SK-N-SH treated with all-trans-retinoic acid at 6 μM for 48 hours (cell line): ENCODE measurements around the gene ARID1A.

ENCODE experiments used
- ARNTL ChIP-seq: fragments of 450-650 bp; formaldehyde crosslinking; IDR thresholded peaks from 2 replicates; pipeline ENCODE4 v1.5.0; 2020; ENCODE audit warnings: low read depth, mild to moderate bottlenecking, moderate library complexity, borderline replicate concordance
- BACH2 ChIP-seq: fragments of 250-450 bp; sonication (Bioruptor Pico); IDR thresholded peaks from 2 replicates; pipeline ENCODE4 v1.9.0; 2021; ENCODE audit warnings: mild to moderate bottlenecking, borderline replicate concordance
- CSRNP3 ChIP-seq: fragments of 250-450 bp; sonication (Bioruptor Pico); IDR thresholded peaks from 2 replicates; pipeline ENCODE4 v1.5.1; 2021; ENCODE audit warnings: mild to moderate bottlenecking, moderate library complexity
- OSR1 ChIP-seq: fragments of 250-450 bp; sonication (Bioruptor Pico); IDR thresholded peaks from 2 replicates; pipeline ENCODE4 v1.8.0; 2022; ENCODE audit warnings: moderate library complexity, mild to moderate bottlenecking, inconsistent platforms
- PATZ1 ChIP-seq: fragments of 250-450 bp; sonication (Bioruptor Pico); IDR thresholded peaks from 2 replicates; pipeline ENCODE4 v1.8.0; 2020; ENCODE audit warnings: mild to moderate bottlenecking, moderate library complexity, borderline replicate concordance
- POU6F1 ChIP-seq: fragments of 250-450 bp; sonication (Bioruptor Pico); IDR thresholded peaks from 2 replicates; pipeline ENCODE4 v1.8.0; 2021; ENCODE audit warnings: low read depth, mild to moderate bottlenecking, moderate library complexity, borderline replicate concordance
- PPARA ChIP-seq: fragments of 250-450 bp; sonication (Bioruptor Pico); IDR thresholded peaks from 2 replicates; pipeline ENCODE4 v1.5.0; 2020; ENCODE audit warnings: mild to moderate bottlenecking, borderline replicate concordance
- RARB ChIP-seq: fragments of 250-450 bp; sonication (Bioruptor Pico); IDR thresholded peaks from 2 replicates; pipeline ENCODE4 v1.8.0; 2021; ENCODE audit warnings: mild to moderate bottlenecking, moderate library complexity
- TCF4 ChIP-seq: fragments of 250-450 bp; sonication (Bioruptor Pico); IDR thresholded peaks from 2 replicates; pipeline ENCODE4 v1.8.0; 2021; ENCODE audit warnings: mild to moderate bottlenecking, moderate library complexity, borderline replicate concordance
- ZC3H10 ChIP-seq: fragments of 250-450 bp; sonication (Bioruptor Pico); IDR thresholded peaks from 2 replicates; pipeline ENCODE4 v1.5.1; 2021; ENCODE audit warnings: mild to moderate bottlenecking, moderate library complexity
- ZFP30 ChIP-seq: fragments of 450-650 bp; formaldehyde crosslinking; IDR thresholded peaks from 2 replicates; pipeline ENCODE4 v1.5.0; 2022; ENCODE audit warnings: mild to moderate bottlenecking, moderate library complexity

- TF ChIP-seq TCF4 (CRISPR knock-in tag) (no peak), RARB (CRISPR knock-in tag) (no peak), CSRNP3 (CRISPR knock-in tag) (no peak), OSR1 (CRISPR knock-in tag) (no peak), POU6F1 (CRISPR knock-in tag) (no peak), ZFP30 (CRISPR knock-in tag) (no peak), PATZ1 (CRISPR knock-in tag) (no peak), ZC3H10 (CRISPR knock-in tag) (no peak), PPARA (CRISPR knock-in tag) (no peak), ARNTL (CRISPR knock-in tag) (no peak), BACH2 (CRISPR knock-in tag) (no peak)
These were observed 9.0 kb upstream of the ARID1A start for GRCh38 chr1:26686795-26687194.
